HepG2 (cell line): ENCODE data around the gene PLLP. TPM values are rescaled to one million over a fixed set of nuclear protein-coding genes. Genes with fewer than 3 reads are reported as not detected.

Source experiments
- ATAC-seq: fragments of 200-7000 bp; cut with Tn5 transposase; 3 replicates; pipeline ENCODE4 v1.9.1; 2020; ENCODE audit warnings: mild to moderate bottlenecking, moderate library complexity
- BruUV-seq: library from RNA; stranded (reverse); fragments of 400-500 nt; replicated peaks from 2 replicates; lab custom pipeline; 2021; lab: Mats Ljungman, UMichigan
- CTCF ChIA-PET: fragments of 300-600 bp; formaldehyde crosslinking; extraction: SDS; loops from one replicate; lab custom pipeline; 2021; ENCODE audit warnings: low total read pairs, inconsistent platforms, low intra/inter-chr PET ratio; lab: Yijun Ruan, JAX
- POLR2A ChIA-PET: fragments of 350-600 bp; sonication (Branson Sonifier 250); formaldehyde crosslinking; loops from one replicate; lab custom pipeline; 2020; ENCODE audit warnings: antibody characterized with exemption, inconsistent platforms; lab: Yijun Ruan, JAX
- DNase-seq: peaks from one replicate; pipeline ENCODE4 v3.0.0-alpha.2; 2015; ENCODE audit warnings: low spot score
- FAIRE-seq: peaks from 3 replicates; lab custom pipeline; 2011; peaks lifted over from hg19 to GRCh38; lab: Jason Lieb, UNC
- H2AFZ ChIP-seq: one replicate; pipeline ENCODE4 v1.6.1; 2011; ENCODE audit warnings: low read length, inconsistent platforms
- H3K27ac ChIP-seq: fragments of 300-600 bp; 3 replicates; pipeline ENCODE4 v1.8.0; 2011; ENCODE audit warnings: mixed run types, mild to moderate bottlenecking, mixed read lengths, low read length, inconsistent platforms; ENCODE audit not compliant: insufficient read depth; ENCODE audit errors: extremely low read length
- H3K27me3 ChIP-seq, 2 experiments: fragments of 200-600 bp in 1 of 2; 2 replicates in 1 of 2; 3 replicates in 1 of 2; pipeline versions ENCODE4 v1.6.0 to v1.8.0; 2011; ENCODE audit warnings: low read length in 2 of 2, mild to moderate bottlenecking in 2 of 2, moderate library complexity in 2 of 2, inconsistent platforms in 1 of 2; ENCODE audit not compliant: insufficient read depth in 2 of 2, control insufficient read depth in 1 of 2
- H3K36me3 ChIP-seq, 2 experiments: fragments of 200-600 bp in 1 of 2; replicated peaks in 1 of 2; 2 replicates in 1 of 2; 3 replicates in 1 of 2; pipeline versions ENCODE4 v1.5.1 to v1.8.0; 2011; ENCODE audit warnings: low read length in 2 of 2, inconsistent platforms in 1 of 2; ENCODE audit not compliant: insufficient read depth in 2 of 2, control insufficient read depth in 1 of 2
- H3K4me1 ChIP-seq: 2 replicates; pipeline ENCODE4 v1.5.1; 2012; ENCODE audit warnings: low read length, inconsistent platforms; ENCODE audit not compliant: insufficient read depth
- H3K4me2 ChIP-seq: 2 replicates; pipeline ENCODE4 v1.6.0; 2011; ENCODE audit warnings: low read depth, low read length, inconsistent platforms
- H3K4me3 ChIP-seq, 3 experiments: fragments of 200-600 bp in 1 of 3; sonication (generic), shearing (Covaris generic) in 1 of 3; replicated peaks in 1 of 3; 2 replicates each; pipeline ENCODE4 v1.5.1; 2011 to 2016; ENCODE audit warnings: low read length in 3 of 3, inconsistent platforms in 2 of 3, low read depth in 2 of 3, mild to moderate bottlenecking in 2 of 3, control low read depth in 1 of 3, mixed read lengths in 1 of 3; ENCODE audit not compliant: insufficient read depth in 1 of 3
- H3K79me2 ChIP-seq: one replicate; pipeline ENCODE4 v1.6.1; 2011; ENCODE audit warnings: low read length, inconsistent platforms; ENCODE audit not compliant: insufficient read depth
- H3K9ac ChIP-seq: 2 replicates; pipeline ENCODE4 v1.6.0; 2011; ENCODE audit warnings: mild to moderate bottlenecking, low read depth, low read length, inconsistent platforms; ENCODE audit not compliant: insufficient read depth
- H3K9me3 ChIP-seq: 2 replicates; pipeline ENCODE4 v1.5.1; 2012; ENCODE audit warnings: mild to moderate bottlenecking, low read length
- H4K20me1 ChIP-seq: 2 replicates; pipeline ENCODE4 v1.6.0; 2011; ENCODE audit warnings: inconsistent platforms, mild to moderate bottlenecking, low read length, moderate library complexity; ENCODE audit not compliant: insufficient read depth
- ETS1 ChIP-seq: sonication (generic); formaldehyde crosslinking; IDR thresholded peaks from 2 replicates; pipeline ENCODE4 v1.4.0; 2020; ENCODE audit warnings: missing genetic modification reagents
- FOXC1 ChIP-seq: sonication (generic); formaldehyde crosslinking; IDR thresholded peaks from 2 replicates; pipeline ENCODE4 v1.8.0; 2022; ENCODE audit warnings: mild to moderate bottlenecking, missing genetic modification reagents, borderline replicate concordance
- GLI4 ChIP-seq: sonication (generic); formaldehyde crosslinking; IDR thresholded peaks from 2 replicates; pipeline ENCODE4 v1.5.1; 2020; ENCODE audit warnings: missing genetic modification reagents, mild to moderate bottlenecking, moderate library complexity, borderline replicate concordance
- HOXD1 ChIP-seq: sonication (generic); formaldehyde crosslinking; IDR thresholded peaks from 2 replicates; pipeline ENCODE4 v1.5.0; 2020; ENCODE audit warnings: missing genetic modification reagents
- NFIB ChIP-seq: sonication (generic); formaldehyde crosslinking; IDR thresholded peaks from 2 replicates; pipeline ENCODE4 v1.9.0; 2021; ENCODE audit warnings: missing genetic modification reagents, mild to moderate bottlenecking, borderline replicate concordance
- NFKBIZ ChIP-seq: IDR thresholded peaks from 2 replicates; pipeline ENCODE4 v1.6.1; 2018; ENCODE audit warnings: missing genetic modification reagents, missing compliant biosample characterization
- STAT5B ChIP-seq: sonication (generic); formaldehyde crosslinking; IDR thresholded peaks from 2 replicates; pipeline ENCODE4 v1.4.0; 2020; ENCODE audit warnings: missing genetic modification reagents
- ZNF124 ChIP-seq: sonication (generic); formaldehyde crosslinking; IDR thresholded peaks from 2 replicates; pipeline ENCODE4 v1.4.0; 2020; ENCODE audit warnings: missing genetic modification reagents
- ZNF3 ChIP-seq: IDR thresholded peaks from 2 replicates; pipeline ENCODE4 v1.7.0; 2017; ENCODE audit warnings: inconsistent platforms
- ZNF562 ChIP-seq: sonication (generic); formaldehyde crosslinking; IDR thresholded peaks from 2 replicates; pipeline ENCODE4 v1.8.0; 2022; ENCODE audit warnings: missing genetic modification reagents, borderline replicate concordance
- ZNF800 ChIP-seq: sonication (generic); formaldehyde crosslinking; IDR thresholded peaks from 2 replicates; pipeline ENCODE4 v1.4.0; 2020; ENCODE audit warnings: missing genetic modification reagents
- WGBS: methylation state at CpG from one replicate; pipeline ENCODE4 v1.1.6; 2017; ENCODE audit warnings: low lambda C conversion rate; 5-methylcytosine and 5-hydroxymethylcytosine counted together
- in situ Hi-C: cut with HindIII; loops from 2 replicates; pipeline ENCODE4 v1.10.0; 2017; ENCODE audit warnings: low pct_unique_long_range_greater_than_20kb; ENCODE audit not compliant: extremely low pct_ligation_motif_present
- intact Hi-C: fragments of 100-400 bp; cut with micrococcal nuclease; formaldehyde crosslinking; loops from one replicate; pipeline ENCODE4 v1.10.0; 2022; ENCODE audit not compliant: unreplicated experiment
- polyA plus RNA-seq, 8 experiments: library from polyadenylated mRNA; depleted of rRNA in 3 of 8; stranded (reverse) in 7 of 8; unstranded in 1 of 8; fragments of >200 nt; fragmentation: Illumina TruSeq in 4 of 8; extraction: Trizol in 4 of 8; gene quantifications; 2 replicates each; pipeline versions ENCODE4 v1.2.1 to v1.2.3, GENCODE V29; 2011 to 2016; ENCODE audit warnings: low read depth in 4 of 8, missing spikeins in 1 of 8, mixed read lengths in 1 of 8; ENCODE audit not compliant: insufficient read depth in 1 of 8
- total RNA-seq, 5 experiments: library from RNA; depleted of rRNA; stranded (reverse); fragments of >200 nt; fragmentation: Illumina TruSeq; extraction: Trizol; gene quantifications; 2 replicates each; pipeline ENCODE4 v1.2.3, GENCODE V29; 2016; ENCODE audit warnings: low read depth in 1 of 5
- TF ChIP-seq, protein P1 (sequence below): IDR thresholded peaks from 2 replicates; pipeline ENCODE4 v1.6.1; 2012; ENCODE audit warnings: inconsistent platforms
- TF ChIP-seq, protein P2 (sequence below): sonication (generic); formaldehyde crosslinking; IDR thresholded peaks from 2 replicates; pipeline ENCODE4 v1.4.0; 2020; ENCODE audit warnings: mild to moderate bottlenecking, missing genetic modification reagents

Gene PLLP
- total and polyA plus RNA-seq, 2 of the 13 experiments (the other 11 are each of a cell fraction or from before 2014, with no cell fraction given) = 60.6 to 127 TPM

GRCh38 chr16:57299719-57300386, 15.4 kb upstream of the PLLP start (continued):
- 0 out of 2 replicates have a peak, but pooled peaks have one; percentile 58 for TF ChIP-seq HOXD1 (CRISPR knock-in tag)
- TF ChIP-seq, protein P1, sequence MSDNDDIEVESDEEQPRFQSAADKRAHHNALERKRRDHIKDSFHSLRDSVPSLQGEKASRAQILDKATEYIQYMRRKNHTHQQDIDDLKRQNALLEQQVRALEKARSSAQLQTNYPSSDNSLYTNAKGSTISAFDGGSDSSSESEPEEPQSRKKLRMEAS = peak; percentile 57; the same call in 1 of the 2 replicates

- H4K20me1 ChIP-seq = no peaks in the 10 kb centered on the region; the same call in 1 of the 2 replicates
- WGBS = under 1% methylated on average over 14 of the region's 14 CpGs
- no peaks in the 10 kb centered on the region for H3K36me3 ChIP-seq
- DNase-seq (peak; percentile 71), ATAC-seq (peak; percentile 32), FAIRE-seq (peak; percentile 42)
- no peaks in the 10 kb centered on the region; a peak in 1 of 5 replicates for H3K27me3 ChIP-seq
- ChIA-PET POLR2A (interaction anchor here (0.9 to 12.2 kb wide), 13 partner anchors 13 to 219 kb away, joined by 3 to 303 read pairs (median 4); partner anchors contain the start of genes ARL2BP, CX3CL1, PSME3IP1 and RSPRY1), CTCF (interaction anchor here (6.2 kb wide), 1 partner anchor 118 kb away, joined by 142 read pairs; no protein-coding TSS in a partner anchor)
- H3K79me2 ChIP-seq = no peaks in the 10 kb centered on the region
- H3K4me1 ChIP-seq = peaks cover 71% of the 10 kb centered on the region
- no TSS peak for BruUV-seq
- peak overlapping the region; percentile 59 for H3K27ac ChIP-seq
- no peaks in the 10 kb centered on the region for H3K9me3 ChIP-seq
- intact Hi-C loops (loop anchor here (1.0 to 5.0 kb wide), 3 partner anchors 112 to 214 kb away; partner anchors contain the start of genes CPNE2, PSME3IP1 and RSPRY1), in situ Hi-C loops (loop anchor here (10.0 kb wide), 1 partner anchor 214 kb away; no protein-coding TSS in a partner anchor)
- peak overlapping the region; percentile 66 for H3K9ac ChIP-seq
- peak overlapping the region; percentile 90 for H2AFZ ChIP-seq
- H3K4me3 ChIP-seq = peak overlapping the region; percentile 63 to 95 (median 84)
- peak overlapping the region; percentile 99 for H3K4me2 ChIP-seq
- TF ChIP-seq NFKBIZ (CRISPR knock-in tag) (no peak), ZNF562 (CRISPR knock-in tag) (no peak), FOXC1 (CRISPR knock-in tag) (no peak), ZNF3 (CRISPR knock-in tag) (no peak), ZNF800 (no peak), GLI4 (CRISPR knock-in tag) (peak; percentile 6; the same call in 1 of the 2 replicates), ETS1 (0 out of 2 replicates have a peak, but pooled peaks have one; percentile 6), STAT5B (no peak), ZNF124 (CRISPR knock-in tag) (no peak), NFIB (no peak)
- TF ChIP-seq, protein P2, sequence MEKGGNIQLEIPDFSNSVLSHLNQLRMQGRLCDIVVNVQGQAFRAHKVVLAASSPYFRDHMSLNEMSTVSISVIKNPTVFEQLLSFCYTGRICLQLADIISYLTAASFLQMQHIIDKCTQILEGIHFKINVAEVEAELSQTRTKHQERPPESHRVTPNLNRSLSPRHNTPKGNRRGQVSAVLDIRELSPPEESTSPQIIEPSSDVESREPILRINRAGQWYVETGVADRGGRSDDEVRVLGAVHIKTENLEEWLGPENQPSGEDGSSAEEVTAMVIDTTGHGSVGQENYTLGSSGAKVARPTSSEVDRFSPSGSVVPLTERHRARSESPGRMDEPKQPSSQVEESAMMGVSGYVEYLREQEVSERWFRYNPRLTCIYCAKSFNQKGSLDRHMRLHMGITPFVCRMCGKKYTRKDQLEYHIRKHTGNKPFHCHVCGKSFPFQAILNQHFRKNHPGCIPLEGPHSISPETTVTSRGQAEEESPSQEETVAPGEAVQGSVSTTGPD = no peak
These were observed 14.7 kb upstream of the PLLP start for GRCh38 chr16:57299009-57299718.
